MM.1S (cell line): Measurements from ENCODE around the gene ZSCAN31.

ENCODE experiments used
- EZH2 ChIP-seq: fragments of 300-600 bp; sonication (generic); optimal IDR thresholded peaks from 2 replicates; pipeline ENCODE3; 2017; ENCODE audit warnings: low read depth, mild to moderate bottlenecking, antibody characterized with exemption, low read length, mixed read lengths
- TF ChIP-seq, protein P1 (sequence below): fragments of 300-600 bp; sonication (generic); IDR thresholded peaks from 2 replicates; pipeline ENCODE4 v1.5.1; 2016; ENCODE audit warnings: antibody characterized with exemption, low read length, mixed read lengths

DNA sequence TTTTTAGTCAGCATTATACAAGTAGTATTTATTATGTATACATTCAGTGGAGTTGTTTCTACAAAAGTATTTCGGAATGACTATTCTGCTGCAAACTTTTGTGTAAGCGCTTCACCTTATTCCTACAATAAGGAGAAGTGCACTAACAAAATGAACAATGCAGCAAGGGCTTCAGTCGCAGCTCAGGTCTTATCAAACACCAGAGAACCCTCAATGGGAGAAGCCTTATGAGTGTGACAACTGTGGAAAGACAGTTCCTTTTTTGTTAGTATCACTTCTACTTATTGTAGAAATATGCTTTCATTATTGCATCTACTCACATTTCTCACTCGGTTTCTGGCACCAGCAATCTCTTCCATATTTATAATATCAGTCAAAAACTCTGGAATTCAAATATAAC, 32.6 kb upstream of the ZSCAN31 start:
- TF ChIP-seq, protein P1, sequence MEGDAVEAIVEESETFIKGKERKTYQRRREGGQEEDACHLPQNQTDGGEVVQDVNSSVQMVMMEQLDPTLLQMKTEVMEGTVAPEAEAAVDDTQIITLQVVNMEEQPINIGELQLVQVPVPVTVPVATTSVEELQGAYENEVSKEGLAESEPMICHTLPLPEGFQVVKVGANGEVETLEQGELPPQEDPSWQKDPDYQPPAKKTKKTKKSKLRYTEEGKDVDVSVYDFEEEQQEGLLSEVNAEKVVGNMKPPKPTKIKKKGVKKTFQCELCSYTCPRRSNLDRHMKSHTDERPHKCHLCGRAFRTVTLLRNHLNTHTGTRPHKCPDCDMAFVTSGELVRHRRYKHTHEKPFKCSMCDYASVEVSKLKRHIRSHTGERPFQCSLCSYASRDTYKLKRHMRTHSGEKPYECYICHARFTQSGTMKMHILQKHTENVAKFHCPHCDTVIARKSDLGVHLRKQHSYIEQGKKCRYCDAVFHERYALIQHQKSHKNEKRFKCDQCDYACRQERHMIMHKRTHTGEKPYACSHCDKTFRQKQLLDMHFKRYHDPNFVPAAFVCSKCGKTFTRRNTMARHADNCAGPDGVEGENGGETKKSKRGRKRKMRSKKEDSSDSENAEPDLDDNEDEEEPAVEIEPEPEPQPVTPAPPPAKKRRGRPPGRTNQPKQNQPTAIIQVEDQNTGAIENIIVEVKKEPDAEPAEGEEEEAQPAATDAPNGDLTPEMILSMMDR: no peak
- TF ChIP-seq EZH2: no peak
